ENCODE data around the gene FCRL2.

FCRL2 gene

GRCh38 chr1:157776971-157777391 lies at the start of gene FCRL2:
Gene FCRL2, minus strand, starts transcription at chr1:157777132. Its CDS starts 59 bp downstream, at chr1:157777073.
- DNase-seq (ENCODE audit: insufficient read length, low spot score), result no peak
- peak; percentile 83 for FAIRE-seq

- DNase-seq (ENCODE audit: insufficient read length, low spot score) (no peak), FAIRE-seq (no peak)
Measured at GRCh38 chr1:157820299-157820698, 43.4 kb upstream of the FCRL2 start.

GRCh38 chr1:157819896-157820295 lies 43.0 kb upstream of the FCRL2 start, which contains the start of gene FCRL1:
Gene FCRL1, minus strand, starts transcription at chr1:157820120. Its CDS starts 83 bp downstream, at chr1:157820037.
- FAIRE-seq (peak; percentile 57), DNase-seq (ENCODE audit: insufficient read length, low spot score) (no peak)

- no peak for DNase-seq (ENCODE audit: insufficient read length, low spot score)
- no peak for FAIRE-seq
Measured at GRCh38 chr1:157819215-157819614, 42.3 kb upstream of the FCRL2 start.

GRCh38 chr1:157813269-157813668 lies 36.3 kb upstream of the FCRL2 start:
- FAIRE-seq, result peak; percentile 11
- no peak for DNase-seq (ENCODE audit: insufficient read length, low spot score)

GRCh38 chr1:157806431-157807149 lies 29.7 kb upstream of the FCRL2 start:
- peak; percentile 98 for FAIRE-seq
- peak; percentile 31 for DNase-seq (ENCODE audit: insufficient read length, low spot score)

- FAIRE-seq, result no peak
- DNase-seq (ENCODE audit: insufficient read length, low spot score), result no peak
Measured at GRCh38 chr1:157803851-157804250, 26.9 kb upstream of the FCRL2 start.

GRCh38 chr1:157799996-157800395 lies 23.1 kb upstream of the FCRL2 start:
- DNase-seq (ENCODE audit: insufficient read length, low spot score), result no peak
- no peak for FAIRE-seq

GRCh38 chr1:157798211-157798610 lies 21.3 kb upstream of the FCRL2 start:
- FAIRE-seq, result no peak
- DNase-seq (ENCODE audit: insufficient read length, low spot score), result no peak

- no peak for FAIRE-seq
Measured at GRCh38 chr1:157785248-157785647, 8.3 kb upstream of the FCRL2 start.

GRCh38 chr1:157784801-157785200 lies 7.9 kb upstream of the FCRL2 start:
- FAIRE-seq, result no peak
- no peak for DNase-seq (ENCODE audit: insufficient read length, low spot score)

More at GRCh38 chr1:157785248-157785647, 8.3 kb upstream of the FCRL2 start:
- DNase-seq (ENCODE audit: insufficient read length, low spot score), result no peak

GRCh38 chr1:157782931-157783330 lies 6.0 kb upstream of the FCRL2 start:
- FAIRE-seq (peak; percentile 45), DNase-seq (ENCODE audit: insufficient read length, low spot score) (no peak)

- peak; percentile 98 for FAIRE-seq
- DNase-seq (ENCODE audit: insufficient read length, low spot score), result no peak
Measured at GRCh38 chr1:157781048-157781447, 4.1 kb upstream of the FCRL2 start.

- FAIRE-seq, result peak; percentile 49
Measured at GRCh38 chr1:157775101-157775870, 1.6 kb downstream of the FCRL2 start.

GRCh38 chr1:157774412-157774811 lies 2.5 kb downstream of the FCRL2 start:
- DNase-seq (ENCODE audit: insufficient read length, low spot score) (no peak), FAIRE-seq (no peak)

More at GRCh38 chr1:157775101-157775870, 1.6 kb downstream of the FCRL2 start:
- DNase-seq (ENCODE audit: insufficient read length, low spot score), result no peak

- peak; percentile 32 for DNase-seq (ENCODE audit: insufficient read length, low spot score)
Measured at GRCh38 chr1:157773493-157774350, 3.2 kb downstream of the FCRL2 start.

GRCh38 chr1:157771661-157772425 lies 5.1 kb downstream of the FCRL2 start:
- DNase-seq (ENCODE audit: insufficient read length, low spot score) (no peak), FAIRE-seq (no peak)

More at GRCh38 chr1:157773493-157774350, 3.2 kb downstream of the FCRL2 start:
- FAIRE-seq, result peak; percentile 85

- DNase-seq (ENCODE audit: insufficient read length, low spot score), result no peak
- no peak for FAIRE-seq
Measured at GRCh38 chr1:157770442-157771043, 6.4 kb downstream of the FCRL2 start.

- DNase-seq (ENCODE audit: insufficient read length, low spot score) (no peak), FAIRE-seq (no peak)
Measured at GRCh38 chr1:157766792-157767191, 10.1 kb downstream of the FCRL2 start.

- FAIRE-seq (no peak), DNase-seq (ENCODE audit: insufficient read length, low spot score) (no peak)
Measured at GRCh38 chr1:157758018-157758417, 18.9 kb downstream of the FCRL2 start.
